Mammary epithelial cell (primary cell): Measurements from ENCODE around the gene GLYR1.

Experiments used
- CTCF ChIP-seq, 2 donors: IDR thresholded peaks in 1 of 2; conservative IDR thresholded peaks in 1 of 2; 2 replicates each; pipeline ENCODE4 v1.5.1; 2011 to 2012; ENCODE audit warnings: inconsistent platforms in 2 of 2, low read length in 2 of 2, mild to moderate bottlenecking in 2 of 2, control low read depth in 1 of 2, low read depth in 1 of 2; ENCODE audit not compliant: insufficient read depth in 1 of 2; ENCODE audit errors: extremely low read depth in 1 of 2
- EZH2 ChIP-seq: IDR thresholded peaks from 2 replicates; pipeline ENCODE4 v1.6.1; 2012; ENCODE audit warnings: low read length, inconsistent platforms, borderline replicate concordance

GRCh38 chr16:4762205-4762604 lies 84.9 kb downstream of the GLYR1 start:
- TF ChIP-seq CTCF (conservative IDR thresholded peaks at IDR 0.05 in 1 of 2, IDR thresholded peaks at IDR 0.05 in 1 of 2; ENCODE audit: extremely low read depth in 1 of 2, insufficient read depth in 1 of 2, low read depth in 1 of 2, low read length in 2 of 2), result no peak
- TF ChIP-seq EZH2, result no peak
